NCI-H82 treated with DMSO at 0.1 percent for 48 hours (cell line): Measurements from ENCODE around the gene ZNF611.
A peak's percentile ranks its signal among the peaks of the same experiment; 100 is the strongest.
"Not testable (repeated sequence)": the region's sequence is repeated elsewhere in the genome, so short reads cannot be mapped to it uniquely, and the experiment has no call there.

Experiments
- DNase-seq: peaks from one replicate; lab custom pipeline; 2025; ENCODE audit not compliant: unreplicated experiment; lab: John Stamatoyannopoulos, UW

ZNF611 gene

DNA sequence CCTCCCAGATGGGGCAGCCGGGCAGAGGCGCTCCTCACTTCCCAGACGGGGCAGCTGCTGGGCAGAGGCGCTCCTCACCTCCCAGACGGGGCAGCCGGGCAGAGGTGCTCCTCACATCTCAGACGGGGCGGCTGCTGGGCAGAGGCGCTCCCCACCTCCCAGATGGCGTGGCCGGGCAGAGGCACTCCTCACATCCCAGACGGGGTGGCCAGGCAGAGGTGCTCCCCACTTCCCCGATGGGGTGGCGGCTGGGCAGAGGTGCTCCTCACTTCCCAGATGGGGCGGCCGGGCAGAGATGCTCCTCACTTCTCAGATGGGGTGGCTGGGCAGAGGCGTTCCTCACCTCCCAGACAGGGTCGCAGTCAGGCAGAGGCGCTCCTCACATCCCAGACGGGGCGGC lies 14.3 kb downstream of the ZNF611 start:
- not testable (repeated sequence) for DNase-seq

DNA sequence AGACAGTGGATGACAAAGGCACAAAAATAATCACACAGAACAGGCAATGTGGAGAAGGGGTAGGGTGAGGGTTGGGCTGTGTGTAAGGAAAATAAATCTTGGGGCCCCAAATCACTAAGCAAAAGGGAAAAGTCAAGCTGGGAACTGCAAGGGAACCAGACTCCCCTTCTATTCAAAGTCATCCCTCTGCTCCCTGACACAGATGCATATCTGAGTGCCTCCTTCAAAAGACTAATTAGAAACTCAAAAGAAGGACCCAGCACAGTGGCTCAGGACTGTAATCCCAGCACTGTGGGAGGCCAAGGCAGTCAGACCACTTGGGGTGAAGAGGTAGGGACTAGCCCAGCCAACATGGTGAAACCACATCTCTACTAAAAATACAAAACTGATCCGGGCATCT lies 18.3 kb downstream of the ZNF611 start:
- DNase-seq: no peak

DNA sequence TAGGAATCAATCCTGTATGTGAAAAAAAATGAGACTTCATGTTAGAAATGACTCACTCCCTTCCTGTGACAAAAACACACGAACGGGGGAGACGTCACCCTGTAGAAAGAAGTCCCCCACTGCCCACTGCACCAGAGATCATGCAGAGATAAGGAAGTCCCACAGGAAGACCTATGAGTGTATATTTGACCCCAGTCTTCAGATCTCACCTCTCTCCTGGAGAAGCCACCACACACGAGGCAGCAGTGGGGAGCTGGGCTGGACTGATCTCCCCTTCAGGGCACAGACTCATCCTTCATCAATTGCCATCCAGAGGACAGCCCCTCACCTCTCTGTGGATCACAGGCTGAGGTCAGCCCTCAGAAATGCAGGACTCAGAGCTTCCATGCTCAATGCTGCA lies 18.9 kb downstream of the ZNF611 start:
- not testable (repeated sequence) for DNase-seq

DNA sequence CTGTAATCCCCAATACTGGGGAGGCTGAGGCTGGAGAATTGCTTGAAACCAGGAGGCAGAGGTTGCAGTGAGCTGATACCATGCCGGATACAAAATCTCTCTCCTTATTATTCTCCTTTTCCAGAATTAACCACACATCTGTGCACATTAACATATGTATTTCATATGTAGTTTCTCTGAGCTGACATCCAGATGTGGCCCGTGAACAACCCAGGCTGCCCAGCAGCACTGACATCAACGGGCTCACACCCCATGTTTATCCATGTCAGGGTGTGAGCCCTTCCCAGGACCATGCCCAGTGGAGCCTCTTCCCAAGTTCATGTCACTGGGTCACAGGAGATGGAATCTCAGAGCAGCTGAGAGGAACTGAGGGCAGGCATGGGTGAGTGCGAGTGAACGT lies 19.5 kb downstream of the ZNF611 start:
- DNase-seq: not testable (repeated sequence)

DNA sequence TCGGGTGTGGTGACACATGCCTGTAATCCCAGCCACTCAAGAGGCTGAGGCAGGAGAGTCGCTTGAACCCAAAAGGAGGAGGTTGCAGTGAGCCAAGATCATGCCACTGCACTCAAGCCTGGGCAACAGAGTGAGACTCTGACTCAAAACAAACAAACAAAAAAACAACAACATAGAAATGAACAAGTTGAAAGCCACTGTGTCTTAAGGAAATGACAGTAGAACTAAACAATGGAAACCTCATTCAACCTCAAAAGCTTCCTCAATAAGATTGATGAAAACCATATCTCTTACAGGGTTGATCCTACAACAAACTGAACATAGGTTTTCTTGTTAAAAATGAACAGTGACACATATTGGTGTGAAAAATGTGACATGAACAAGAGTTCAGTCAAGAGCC lies 21.8 kb downstream of the ZNF611 start:
- not testable (repeated sequence) for DNase-seq

DNA sequence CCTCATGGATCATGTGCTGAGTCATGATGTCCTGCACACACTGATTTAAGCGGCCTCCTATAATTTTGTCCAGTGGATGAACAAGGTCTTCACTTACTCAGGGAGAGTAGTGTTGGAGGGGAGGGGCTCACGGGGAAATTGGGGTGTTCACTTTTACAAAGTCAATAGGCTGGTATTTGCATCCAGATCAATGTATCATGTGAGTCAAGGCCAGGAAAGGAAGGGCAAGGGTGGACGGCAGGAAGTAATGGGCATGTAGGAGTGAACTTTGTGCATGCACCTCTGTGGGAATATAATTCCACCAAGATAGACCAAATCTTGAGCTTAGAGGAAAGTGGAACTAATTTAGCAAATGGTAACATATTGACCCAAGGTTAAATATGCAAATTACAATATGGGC lies 23.2 kb downstream of the ZNF611 start:
- not testable (repeated sequence) for DNase-seq

DNA sequence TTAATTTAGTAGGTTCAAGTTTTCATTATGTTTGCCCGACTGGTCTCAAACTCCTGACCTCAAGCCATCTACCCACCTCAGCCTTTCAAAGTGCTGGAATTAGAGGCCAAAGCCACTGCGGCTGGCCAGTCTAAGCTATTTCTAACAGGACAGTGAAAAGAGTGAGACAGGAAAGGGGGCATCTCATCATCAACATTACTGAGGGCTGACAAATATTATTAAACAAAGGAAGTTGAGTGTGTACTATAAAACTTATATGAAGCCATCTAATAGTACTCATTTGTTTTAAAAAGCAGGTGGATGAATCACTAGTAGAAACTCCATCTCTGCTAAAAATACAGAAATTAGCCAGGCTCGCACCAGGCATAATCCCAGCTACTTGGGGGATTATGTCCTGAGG lies 24.3 kb downstream of the ZNF611 start:
- no peak for DNase-seq

DNA sequence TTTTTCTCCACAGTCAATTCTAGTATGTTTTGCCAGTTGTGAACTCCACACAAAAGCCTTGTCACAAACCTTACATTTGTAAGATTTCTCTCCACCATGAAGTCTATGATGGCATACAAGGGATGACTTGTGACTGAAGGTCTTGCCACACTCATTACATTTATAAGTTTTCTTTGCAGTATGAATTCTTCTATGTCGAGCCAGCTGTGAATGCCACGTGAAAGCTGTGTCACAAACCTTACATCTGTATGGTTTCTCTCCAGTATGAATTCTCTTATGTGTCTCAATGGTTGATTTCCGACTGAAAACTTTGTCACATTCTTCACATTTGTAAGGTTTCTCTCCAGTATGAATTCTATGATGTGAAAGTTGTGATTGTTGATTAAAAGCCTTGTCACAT lies 29.2 kb downstream of the ZNF611 start:
- not testable (repeated sequence) for DNase-seq

DNA sequence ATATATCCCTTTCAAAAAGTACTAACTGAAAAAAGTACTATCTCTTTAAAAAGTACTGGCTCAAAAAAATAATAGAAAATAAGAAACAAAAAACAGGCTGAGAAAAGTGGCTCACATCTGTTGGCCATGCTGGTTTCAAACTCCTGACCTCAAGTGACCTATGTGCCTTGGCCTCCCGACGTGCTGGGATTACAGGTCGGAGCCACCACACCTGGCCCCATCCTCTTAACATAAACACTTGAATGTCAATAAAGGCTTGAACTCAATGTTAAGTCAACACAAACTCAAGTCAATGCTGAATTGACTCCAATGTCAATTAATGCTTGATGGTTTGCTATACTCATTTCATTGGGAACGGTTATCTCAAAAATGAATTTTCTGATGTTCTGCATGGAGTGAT lies 30.9 kb downstream of the ZNF611 start:
- no peak for DNase-seq

DNA sequence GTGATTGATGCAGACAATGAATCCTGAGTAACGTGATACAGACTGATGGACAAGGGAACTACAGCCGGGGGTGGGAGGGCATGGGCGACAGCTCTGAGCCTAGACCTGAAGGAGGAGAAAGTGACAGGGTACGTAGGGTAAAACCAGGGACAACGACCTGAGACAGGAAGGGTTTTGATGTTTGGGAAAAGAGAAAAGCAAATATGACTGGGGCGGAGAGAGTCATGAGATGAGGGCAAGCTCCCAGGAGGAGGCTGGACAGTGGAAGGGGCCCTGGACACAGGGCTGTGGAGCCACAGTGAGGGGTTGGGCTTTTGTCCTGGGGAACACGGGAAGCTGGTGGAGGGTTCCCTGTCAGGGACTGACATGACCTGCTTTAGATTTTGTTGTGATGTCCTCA lies 34.2 kb downstream of the ZNF611 start:
- no peak for DNase-seq

DNA sequence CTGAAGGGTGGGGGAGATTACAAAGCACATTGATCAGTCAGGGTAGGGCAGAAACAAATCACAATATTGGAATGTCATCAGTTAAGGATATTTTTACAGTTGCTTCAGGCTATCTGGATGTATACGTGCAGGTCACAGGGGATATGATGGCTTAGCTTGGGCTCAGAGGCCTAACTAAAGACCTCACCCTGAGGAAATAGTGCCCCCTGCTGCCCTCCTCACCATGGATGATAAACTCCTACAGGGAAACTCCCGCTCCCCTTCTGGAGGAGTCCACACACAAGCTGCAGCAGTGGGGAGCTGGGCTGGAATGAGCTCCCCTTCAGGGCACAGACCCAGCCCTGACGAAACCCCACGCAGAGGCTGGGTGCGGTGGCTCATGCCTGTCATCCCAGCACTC lies 35.3 kb downstream of the ZNF611 start:
- DNase-seq: not testable (repeated sequence)

DNA sequence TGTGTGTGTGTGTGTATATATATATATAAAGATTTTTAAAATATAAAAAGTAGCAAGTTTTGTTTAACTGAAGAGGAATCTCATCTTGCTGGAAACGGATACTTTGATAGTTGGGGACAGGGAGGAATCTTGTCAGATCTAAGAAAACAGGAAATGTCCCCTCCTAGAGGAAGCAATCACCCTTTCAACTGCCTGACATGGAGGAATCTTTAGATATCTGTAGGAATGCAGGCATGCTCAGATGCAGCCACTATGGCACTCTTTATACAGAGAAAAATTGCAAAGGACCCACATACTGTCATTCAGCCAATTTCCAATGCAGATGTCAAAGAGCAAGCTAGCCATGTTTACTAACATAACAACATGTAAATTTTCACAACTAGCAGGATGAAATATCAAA lies 38.8 kb downstream of the ZNF611 start:
- no peak for DNase-seq

DNA sequence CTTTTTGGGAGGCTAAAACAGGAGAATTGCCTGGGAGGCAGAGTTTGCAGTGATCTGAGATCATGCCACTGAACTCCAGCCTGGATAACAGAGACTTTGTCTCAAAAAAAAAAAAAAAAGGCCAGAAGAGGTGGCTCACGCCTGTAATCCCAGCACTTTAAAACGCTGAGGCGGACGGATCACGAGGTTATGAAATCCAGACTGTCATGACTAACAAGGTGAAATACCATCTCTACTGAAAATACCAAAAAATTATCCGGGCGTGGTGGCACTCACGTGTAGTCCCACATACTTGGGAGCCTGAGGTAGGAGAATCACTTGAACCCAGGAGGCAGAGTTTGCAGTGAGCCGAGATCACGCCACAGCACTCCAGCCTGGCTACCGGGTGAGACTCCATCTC lies 39.9 kb downstream of the ZNF611 start:
- no peak for DNase-seq

DNA sequence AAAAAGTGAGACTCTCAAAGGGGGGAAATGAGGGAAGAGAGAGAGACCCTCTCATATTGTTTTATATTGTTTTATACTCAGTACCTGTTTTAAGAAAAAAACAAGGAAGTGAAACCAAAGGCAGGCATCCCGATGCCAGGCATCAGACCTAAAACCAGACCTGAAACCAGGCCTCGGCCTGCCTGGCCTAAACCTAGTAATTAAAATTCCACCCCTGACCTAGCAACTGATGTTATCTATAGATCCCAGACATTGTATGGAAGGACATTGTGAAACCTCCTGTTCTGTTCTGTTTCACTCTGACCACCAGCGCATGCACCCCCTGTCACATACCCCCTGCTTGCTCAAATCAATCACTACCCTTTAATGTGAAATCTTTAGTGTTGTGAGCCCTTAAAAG lies 40.6 kb downstream of the ZNF611 start:
- DNase-seq: not testable (repeated sequence)

DNA sequence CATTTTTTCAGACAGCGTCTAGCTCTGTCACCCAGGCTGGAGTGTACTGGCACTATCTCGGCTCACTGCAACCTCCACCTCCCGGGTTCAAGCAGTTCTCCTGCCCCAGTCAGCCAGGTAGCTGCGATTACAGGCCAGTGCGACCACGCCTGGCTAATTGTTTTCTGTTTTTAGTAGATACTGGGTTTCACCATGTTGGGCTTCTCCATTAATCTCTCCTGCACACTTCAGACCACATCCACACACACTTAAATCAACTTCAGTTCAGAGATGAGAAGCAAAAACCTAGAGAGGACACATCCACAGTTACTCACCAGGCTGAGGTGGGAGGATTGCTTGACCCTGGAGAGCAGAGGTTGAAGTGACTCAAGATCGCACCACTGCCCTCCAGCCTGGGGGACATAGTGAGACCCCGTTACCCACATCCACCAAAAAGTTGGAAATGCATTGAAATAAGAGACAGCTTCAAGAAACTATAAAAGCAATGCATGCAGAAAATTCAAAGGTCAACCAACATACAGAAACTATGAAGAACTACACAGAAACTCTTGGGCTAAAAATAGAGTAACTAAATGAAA lies 42.3 kb downstream of the ZNF611 start:
- DNase-seq: no peak

DNA sequence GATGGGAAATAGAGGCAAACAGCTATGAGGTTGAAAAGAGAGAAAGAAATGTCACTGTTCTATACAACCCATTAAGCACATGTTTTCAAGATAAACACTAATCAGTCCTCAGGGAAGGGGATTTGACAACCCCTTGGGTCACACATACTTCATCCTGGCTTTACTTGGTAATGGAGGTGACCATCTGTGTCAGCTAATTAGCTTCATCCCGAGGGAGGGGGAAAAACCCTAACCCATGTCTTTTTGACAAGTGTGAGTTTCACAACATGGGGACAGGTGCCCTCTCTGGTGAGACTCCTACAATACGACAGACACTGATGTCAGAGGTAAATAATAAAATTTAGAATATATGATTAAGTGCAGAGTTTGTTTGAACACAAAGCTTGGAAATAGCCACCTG lies 43.1 kb downstream of the ZNF611 start:
- DNase-seq: peak; percentile 83

DNA sequence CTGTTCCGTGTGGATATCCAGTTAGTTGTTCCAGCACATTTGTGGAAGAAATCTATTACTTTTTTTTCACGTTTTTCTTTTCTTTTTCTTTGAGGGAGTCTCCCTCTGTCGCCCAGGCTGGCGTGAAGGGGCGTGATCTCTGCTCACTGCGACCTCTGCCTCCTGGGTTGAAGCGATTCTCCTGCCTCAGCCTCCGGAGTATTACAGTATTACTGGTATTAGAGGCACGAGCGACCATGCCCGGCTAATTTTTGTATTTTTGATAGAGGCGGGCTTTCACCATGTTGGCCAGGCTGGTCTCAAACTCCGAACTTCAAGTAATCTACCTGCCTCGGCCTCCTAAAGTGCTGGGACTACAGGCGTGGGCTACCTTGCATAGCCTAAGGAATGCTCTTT lies 43.6 kb downstream of the ZNF611 start:
- DNase-seq: no peak

DNA sequence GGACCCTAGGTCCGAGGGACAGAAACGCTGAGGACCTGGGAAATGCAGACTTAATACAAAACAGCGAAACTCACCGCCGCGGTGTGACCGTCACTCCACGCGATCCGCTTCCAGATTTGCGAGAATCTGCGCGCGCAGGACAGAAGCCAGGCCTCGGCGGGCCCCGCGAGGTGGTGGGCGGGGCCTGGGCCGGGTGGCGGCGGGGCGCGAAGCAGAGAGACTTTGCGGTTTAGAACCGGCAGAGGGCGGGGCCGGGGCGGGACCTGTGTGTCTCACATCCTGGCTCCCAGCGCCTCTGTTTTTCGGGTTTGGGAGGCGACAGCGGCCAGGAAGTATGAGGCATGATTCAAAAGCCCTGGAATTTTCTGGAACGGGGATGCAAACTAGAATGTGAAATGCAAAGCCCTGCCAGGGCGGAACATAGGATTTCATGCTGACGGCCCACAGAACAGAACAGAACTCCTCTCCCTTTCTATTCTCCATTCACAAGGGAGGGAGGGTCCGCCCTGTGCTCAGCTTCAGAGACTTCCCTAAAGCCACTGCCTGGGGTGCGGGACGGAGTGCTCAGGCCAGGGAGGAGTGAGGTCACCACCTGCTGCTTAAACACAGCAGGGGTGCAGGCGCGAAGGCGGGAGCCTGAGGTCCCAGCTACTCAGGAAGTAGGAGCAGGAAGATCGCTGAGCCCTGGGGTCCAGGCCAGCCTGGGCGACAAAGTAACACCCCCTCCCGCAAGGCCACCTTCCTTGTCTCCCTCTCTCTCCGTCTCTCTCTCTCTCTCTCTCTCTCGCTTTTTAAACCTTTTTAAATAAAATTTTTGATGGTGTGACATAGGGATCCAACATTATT lies 44.3 kb downstream of the ZNF611 start:
- DNase-seq: peak; percentile 63

DNA sequence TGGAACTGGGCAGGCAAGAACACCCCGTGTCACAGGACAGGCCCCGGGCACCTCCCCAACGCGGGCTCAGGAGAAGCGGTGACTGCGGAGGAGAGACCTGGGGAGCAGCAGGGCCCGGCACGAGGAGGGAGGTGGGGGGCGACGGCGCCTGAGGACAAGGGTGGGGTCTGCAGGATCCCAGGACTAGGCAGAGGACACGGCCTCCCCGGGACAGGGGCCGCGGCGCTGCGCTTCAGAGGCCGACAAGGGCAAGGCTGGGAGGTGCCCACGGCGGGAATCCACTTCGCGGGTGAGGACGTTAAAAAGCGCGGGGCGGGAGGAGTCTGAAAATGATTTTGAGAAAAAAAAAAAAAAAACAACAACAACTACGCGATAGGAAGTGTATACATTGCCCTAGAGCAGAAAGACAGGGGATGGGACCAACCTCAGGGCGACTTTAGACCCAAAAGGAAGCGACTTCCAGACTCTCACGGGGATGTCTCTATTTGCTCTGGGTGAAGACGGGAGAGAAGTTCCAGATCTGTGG lies 44.9 kb downstream of the ZNF611 start:
- DNase-seq: no peak

DNA sequence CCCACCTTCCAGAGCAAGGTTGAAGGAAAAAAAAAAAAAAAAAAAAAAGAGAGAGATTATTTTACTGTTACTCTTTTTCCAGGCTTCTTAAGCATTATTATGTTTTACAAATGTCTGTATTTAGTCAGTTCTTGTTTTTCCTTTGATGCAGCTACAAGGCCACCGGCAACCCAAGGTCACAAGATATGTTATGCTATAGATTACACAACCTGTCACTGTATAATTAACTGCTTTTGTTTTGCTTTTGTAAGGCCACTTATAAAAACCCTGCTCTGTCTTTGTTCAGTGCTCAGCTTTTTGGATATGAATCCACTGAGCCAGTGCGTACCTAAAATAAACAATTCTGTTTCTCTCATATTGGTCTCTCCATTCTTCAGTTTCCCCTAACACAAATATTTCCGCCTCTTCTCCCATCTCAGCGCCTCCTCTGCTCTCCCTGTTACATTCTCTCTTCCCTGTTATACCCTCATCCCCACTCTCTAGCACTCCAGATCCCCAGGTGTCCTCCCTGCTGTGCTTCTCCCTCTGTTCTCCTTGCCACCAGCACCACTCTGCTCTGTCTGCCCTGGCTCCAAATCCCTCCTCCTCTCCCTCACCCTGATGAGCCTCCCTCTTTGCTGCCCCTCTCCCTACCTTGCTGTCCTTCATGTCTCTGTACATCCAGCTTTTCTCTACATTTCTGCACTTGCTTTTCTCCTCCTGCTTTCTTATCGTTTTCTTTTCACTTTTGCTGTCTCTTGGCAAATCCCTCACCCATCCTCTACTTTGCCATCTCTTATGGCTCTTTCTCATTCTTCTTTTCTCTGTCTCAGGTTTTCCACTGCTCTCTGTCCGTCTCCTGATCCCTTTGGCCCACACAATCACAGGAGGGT lies 45.7 kb downstream of the ZNF611 start:
- not testable (repeated sequence) for DNase-seq

DNA sequence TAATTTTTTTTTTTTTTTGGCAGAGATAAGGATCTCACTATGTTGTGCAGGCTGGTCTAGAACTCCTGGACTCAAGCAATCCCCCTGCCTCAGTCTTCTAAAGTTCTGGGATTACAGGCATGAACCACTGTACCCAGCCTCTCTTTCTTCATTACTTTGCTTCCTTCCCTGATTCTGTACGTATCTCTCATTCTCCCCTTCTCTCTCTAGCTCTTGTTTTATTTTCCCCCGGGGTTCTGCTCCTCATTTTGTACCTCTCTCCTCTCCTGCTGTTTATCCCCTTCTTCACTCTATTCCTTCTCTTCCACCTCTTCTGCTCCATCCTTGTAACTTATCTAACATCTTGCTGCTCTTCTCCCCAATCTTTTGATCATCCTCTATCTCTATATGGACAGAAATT lies 46.5 kb downstream of the ZNF611 start:
- DNase-seq: no peak

DNA sequence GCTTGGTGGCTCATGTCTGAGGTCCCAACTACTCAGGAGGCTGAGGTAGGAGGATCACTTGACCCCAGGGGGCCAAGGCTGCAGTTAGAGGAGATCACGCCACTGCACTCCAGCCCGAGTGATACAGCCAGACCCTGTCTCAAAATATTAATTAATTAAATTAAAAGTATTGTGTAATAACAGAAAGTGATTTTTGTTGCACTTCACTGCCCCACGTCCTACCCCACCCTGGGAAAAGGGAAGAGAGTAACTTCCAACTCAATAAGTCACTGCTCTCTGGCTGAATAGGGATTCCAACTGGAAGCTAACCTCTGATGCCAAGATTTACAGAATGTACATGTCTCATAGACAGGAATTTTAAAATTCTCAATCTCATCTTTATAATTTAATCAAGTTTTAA lies 47.2 kb downstream of the ZNF611 start:
- DNase-seq: no peak
